ENCODE results near the gene PIPOX.
"Not testable (repeated sequence)": the region's sequence is repeated elsewhere in the genome, so short reads cannot be mapped to it uniquely, and the experiment has no call there.

Gene PIPOX

GRCh38 chr17:29078183-29079045 lies 35.5 kb downstream of the PIPOX start:
- no peak for DNase-seq

- no peak for DNase-seq
Measured at GRCh38 chr17:29079433-29079832, 36.5 kb downstream of the PIPOX start.

GRCh38 chr17:29079887-29080286 lies 36.9 kb downstream of the PIPOX start:
- DNase-seq, result no peak

GRCh38 chr17:29080323-29080722 lies 37.4 kb downstream of the PIPOX start:
- no peak for DNase-seq

DNA sequence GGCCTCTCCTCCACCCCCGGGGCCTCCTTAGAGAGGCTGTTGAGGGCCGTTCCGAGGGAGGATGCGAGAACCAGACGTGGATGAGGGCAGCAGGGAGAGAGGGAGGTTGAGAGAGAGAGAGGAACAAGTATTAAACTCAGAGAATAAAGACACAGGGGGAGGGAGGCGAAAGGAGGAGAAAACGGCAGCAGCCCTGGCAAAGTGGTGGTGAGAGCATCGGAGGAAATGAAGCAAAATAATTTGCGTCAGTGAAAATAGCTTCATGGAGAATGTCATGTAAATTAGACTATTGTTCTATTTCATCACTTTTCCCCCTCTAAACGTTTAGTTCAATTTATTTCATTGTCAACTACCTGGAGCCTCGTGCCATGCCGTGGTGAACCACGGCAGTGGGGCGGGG lies 38.0 kb downstream of the PIPOX start:
- DNase-seq, result no peak

- no peak for DNase-seq
Measured at GRCh38 chr17:29084541-29085146, 41.7 kb downstream of the PIPOX start.

DNA sequence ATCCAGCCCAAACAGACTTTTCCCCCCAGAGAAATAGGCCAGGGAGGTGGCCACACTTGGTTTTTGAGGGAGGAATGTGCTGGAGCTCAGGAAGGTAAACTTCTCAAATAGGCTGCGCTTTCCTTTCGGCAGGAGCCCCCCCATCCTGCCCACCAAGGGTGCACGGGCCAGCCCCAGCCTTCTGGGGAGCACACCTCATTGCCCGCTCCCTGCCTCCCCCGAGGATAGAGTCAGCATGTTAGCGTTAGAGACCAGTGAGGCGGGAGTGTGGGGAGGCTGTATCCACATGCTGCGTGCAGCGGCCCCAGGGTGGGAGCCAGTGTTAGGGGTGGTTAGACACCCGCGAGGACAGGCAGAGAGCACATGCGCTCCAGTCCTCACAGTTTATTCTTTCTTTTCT lies 42.3 kb downstream of the PIPOX start:
- no peak for DNase-seq

DNA sequence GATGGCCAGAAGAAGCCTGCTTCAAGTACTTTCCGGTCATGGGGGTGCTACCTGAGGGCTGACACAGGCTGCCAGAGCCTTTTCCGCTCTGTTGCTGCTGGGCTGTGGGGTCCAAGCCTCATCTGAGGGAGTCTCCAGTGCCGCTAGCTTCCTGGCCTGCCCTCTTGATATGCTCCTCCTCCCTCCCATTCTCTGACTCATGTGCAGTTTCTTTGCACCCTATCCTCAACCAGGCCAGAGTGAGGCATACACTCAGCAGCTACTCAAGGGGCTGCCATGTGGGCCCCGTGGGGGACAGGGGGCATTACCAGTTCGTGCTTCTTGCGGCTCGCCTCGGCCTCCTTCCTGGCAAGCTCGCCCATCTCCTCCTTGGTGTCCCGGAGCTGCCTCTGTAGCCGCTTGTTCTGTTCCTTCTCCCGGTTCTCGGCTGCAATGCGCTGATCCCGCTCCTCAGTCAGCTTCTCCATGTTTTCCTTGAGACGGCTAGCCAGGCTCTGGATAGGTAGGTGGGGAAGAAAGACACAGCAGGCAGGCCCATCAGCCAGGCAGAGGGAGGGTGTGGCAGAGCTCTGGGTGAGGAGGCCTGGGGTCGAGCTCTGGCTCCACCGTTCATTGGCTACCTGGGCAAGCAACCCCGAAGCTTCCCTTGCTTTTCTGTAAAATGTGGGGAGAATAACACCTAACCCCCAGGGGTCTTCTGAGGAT lies 43.8 kb downstream of the PIPOX start:
- DNase-seq, result no peak

- DNase-seq, result not testable (repeated sequence)
Measured at GRCh38 chr17:29088782-29089181, 45.8 kb downstream of the PIPOX start.

GRCh38 chr17:29089601-29090044 lies 46.7 kb downstream of the PIPOX start:
- DNase-seq, result no peak

- no peak for DNase-seq
Measured at GRCh38 chr17:29090108-29090507, 47.2 kb downstream of the PIPOX start.

GRCh38 chr17:29090750-29091605 lies 48.0 kb downstream of the PIPOX start:
- DNase-seq, result no peak

GRCh38 chr17:29091606-29092289 lies 48.8 kb downstream of the PIPOX start:
- no peak for DNase-seq

DNA sequence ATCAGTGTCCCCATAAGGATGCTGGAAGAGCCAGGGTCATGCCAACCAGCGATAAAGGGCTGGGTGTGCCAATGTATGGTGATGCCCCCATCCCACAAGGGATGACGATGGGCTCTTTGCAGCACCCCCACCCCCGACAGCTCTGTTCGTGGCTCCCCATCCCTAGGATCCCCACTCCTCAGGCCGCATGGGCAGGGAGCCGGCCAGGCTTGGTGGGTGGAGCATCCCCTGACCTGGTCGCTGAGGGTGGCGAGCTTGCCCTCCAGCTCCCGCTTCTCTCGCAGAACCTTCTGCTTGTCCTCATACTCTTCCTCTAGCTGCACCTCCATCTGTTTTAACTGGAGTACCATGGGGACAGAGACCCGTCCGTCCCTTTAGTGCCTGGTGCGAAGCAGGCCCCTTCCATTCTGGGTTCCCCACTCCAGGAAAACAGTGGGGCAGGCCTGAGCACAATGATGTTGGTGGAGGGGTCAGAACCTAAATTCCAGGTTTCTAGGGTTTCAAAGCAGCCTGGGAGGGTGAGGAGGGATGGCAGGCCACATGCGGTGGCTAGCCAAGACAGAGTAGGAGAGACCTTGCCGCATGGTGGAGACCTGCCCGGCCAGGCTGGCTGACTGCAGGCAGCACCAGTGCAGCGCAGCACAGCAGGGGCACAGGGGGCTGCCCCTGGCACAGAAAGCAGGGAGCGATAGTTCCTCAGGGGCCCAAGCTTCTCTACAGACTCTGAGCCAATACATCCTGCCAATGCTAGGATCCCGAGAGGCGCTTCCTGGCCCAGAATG lies 50.3 kb downstream of the PIPOX start:
- DNase-seq, result no peak

DNA sequence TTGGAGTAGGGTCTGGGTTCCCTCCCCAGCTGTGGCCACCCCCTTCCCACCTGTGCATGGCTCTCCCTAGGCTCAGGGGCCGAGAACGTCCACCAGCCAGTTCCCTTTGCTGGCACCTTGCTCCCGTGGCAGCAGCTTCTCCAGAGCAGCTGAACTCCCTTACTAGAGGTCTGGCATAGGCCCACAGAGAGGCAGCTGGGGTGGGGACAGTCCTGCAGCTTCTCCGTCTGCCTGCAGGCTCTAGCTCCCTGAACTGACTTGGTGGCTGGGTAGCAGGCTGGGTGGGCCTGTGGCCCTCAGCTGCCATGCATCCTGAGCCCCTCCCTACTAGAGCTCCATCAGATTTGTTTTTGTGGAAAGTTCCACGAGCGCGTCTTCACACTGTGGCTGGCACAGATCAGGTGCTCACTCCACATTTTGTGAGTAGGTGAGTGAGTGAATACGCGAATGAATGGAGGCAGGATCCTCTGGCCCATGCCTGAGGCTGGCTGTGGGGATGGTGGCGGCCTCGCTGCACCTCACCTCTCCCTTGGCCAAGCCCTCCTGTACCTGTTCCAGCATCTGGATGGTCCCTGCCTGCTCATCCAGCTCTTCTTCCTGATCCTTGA lies 51.3 kb downstream of the PIPOX start:
- no peak for DNase-seq

GRCh38 chr17:29095439-29095838 lies 52.5 kb downstream of the PIPOX start:
- no peak for DNase-seq

DNA sequence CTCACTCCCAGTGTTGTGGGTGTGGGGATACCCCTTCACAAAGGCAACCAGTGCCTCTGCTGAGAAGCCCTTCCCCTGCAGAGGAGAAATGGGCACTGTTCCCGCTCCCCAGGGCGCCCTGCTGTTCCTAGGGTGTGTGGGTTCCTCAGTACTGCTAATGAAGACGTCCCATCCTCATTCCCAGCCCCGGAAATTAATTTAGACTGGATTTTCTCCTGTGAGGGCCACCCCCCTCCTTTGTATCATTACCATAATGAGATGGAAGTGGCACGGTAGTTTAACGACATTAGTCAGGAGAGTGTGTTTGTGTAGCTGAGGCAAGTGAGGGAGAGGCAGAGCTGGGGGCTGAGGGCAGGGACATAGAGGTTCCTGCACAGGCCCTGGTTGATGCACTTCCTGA lies 53.2 kb downstream of the PIPOX start:
- DNase-seq, result no peak

- DNase-seq, result no peak
Measured at GRCh38 chr17:29099527-29099926, 56.6 kb downstream of the PIPOX start.

DNA sequence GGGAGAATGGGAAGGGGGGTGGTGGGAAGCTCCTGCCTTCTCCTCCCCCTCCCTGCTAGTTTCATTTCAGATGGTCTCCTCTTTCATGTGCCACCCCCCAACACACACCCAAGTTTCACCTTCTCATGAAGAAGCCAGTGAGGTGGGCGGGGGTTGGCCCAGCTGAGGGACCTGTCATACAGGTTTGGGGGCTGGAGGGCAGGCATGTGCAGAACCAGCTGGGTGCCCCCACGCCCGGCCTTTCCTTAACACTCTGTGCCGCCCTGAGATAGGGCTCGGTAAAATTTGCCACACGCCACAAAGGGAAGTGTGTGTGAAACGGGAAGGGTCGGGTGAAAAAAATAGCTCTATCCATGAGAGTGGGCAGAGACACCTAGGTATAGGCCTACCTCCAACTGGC lies 57.4 kb downstream of the PIPOX start:
- no peak for DNase-seq

DNA sequence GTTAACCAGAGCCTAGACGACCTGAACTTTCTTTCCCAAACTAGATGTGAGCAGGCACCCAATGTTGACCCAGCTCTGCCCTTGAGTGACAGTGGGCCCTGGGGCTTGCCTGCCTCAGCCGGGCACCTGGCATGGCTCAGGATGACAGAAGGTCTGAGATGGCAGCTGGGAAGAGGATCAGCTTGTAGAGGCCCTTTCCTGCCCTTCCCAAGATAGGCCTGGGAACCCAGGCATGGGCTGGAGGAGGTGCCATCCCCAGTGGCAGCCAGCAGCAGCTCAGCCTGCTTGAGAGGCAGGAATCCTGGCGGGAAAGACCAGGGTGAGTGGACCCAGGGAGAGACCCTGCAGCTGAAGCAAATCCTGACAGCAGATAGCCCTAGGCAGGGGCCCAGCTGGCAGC lies 59.1 kb downstream of the PIPOX start:
- no peak for DNase-seq

GRCh38 chr17:29102741-29103181 lies 59.8 kb downstream of the PIPOX start:
- DNase-seq, result no peak

All from activated CD4-positive, alpha-beta T cell treated with anti-CD3 and anti-CD28 coated beads, Interleukin-2, amount 50 U/mL, for 1 hour (primary cell).